Panc1 (cell line): Measurements from ENCODE around the gene BLNK. TPM values are rescaled to one million over a fixed set of nuclear protein-coding genes. Genes with fewer than 3 reads are reported as not detected.

Source experiments
- ATAC-seq: fragments of 200-7000 bp; cut with Tn5 transposase; 2 replicates; pipeline ENCODE4 v1.9.1; 2020; ENCODE audit warnings: mild to moderate bottlenecking, moderate library complexity
- BruUV-seq: library from RNA; stranded (reverse); fragments of 400-500 nt; replicated peaks from 2 replicates; lab custom pipeline; 2021; lab: Mats Ljungman, UMichigan
- CTCF ChIA-PET: fragments of 300-600 bp; sonication (Branson Sonifier 250); formaldehyde crosslinking; loops from one replicate; lab custom pipeline; 2022; ENCODE audit warnings: antibody characterized with exemption; lab: Charles Lee
- POLR2A ChIA-PET: fragments of 300-600 bp; sonication (Branson Sonifier 250); formaldehyde crosslinking; loops from one replicate; lab custom pipeline; 2022; ENCODE audit warnings: antibody characterized with exemption; lab: Charles Lee
- DNase-seq: peaks from one replicate; pipeline ENCODE4 v3.0.0-alpha.2; 2010; ENCODE audit warnings: low read depth, low spot score
- H3K27ac ChIP-seq: 2 replicates; pipeline ENCODE4 v1.5.1; 2011; ENCODE audit warnings: mild to moderate bottlenecking, low read length, inconsistent platforms
- H3K27me3 ChIP-seq: fragments of 200-500 bp; sonication (Bioruptor generic); 2 replicates; pipeline ENCODE4 v1.6.0; 2014; ENCODE audit warnings: low read length, inconsistent platforms; ENCODE audit not compliant: control insufficient read depth, insufficient read depth
- H3K36me3 ChIP-seq: fragments of 200-500 bp; sonication (Bioruptor generic); 2 replicates; pipeline ENCODE4 v1.5.1; 2014; ENCODE audit warnings: inconsistent platforms, mild to moderate bottlenecking, low read length, moderate library complexity; ENCODE audit not compliant: control insufficient read depth, insufficient read depth
- H3K4me1 ChIP-seq: 2 replicates; pipeline ENCODE4 v1.5.1; 2011; ENCODE audit warnings: inconsistent platforms, mild to moderate bottlenecking, low read length, moderate library complexity; ENCODE audit not compliant: control insufficient read depth, insufficient read depth
- H3K4me3 ChIP-seq, 2 experiments: 2 replicates each; pipeline ENCODE4 v1.5.1; 2011 to 2012; ENCODE audit warnings: low read depth in 2 of 2, low read length in 2 of 2, mild to moderate bottlenecking in 2 of 2, inconsistent platforms in 1 of 2, moderate library complexity in 1 of 2
- H3K9me3 ChIP-seq: fragments of 200-500 bp; sonication (Bioruptor generic); 2 replicates; pipeline ENCODE4 v1.5.1; 2014; ENCODE audit warnings: low read depth, mild to moderate bottlenecking, inconsistent platforms, low read length, moderate library complexity; ENCODE audit not compliant: control insufficient read depth, insufficient read depth
- CTCF ChIP-seq: fragments of 450-650 bp; IDR thresholded peaks from 2 replicates; pipeline ENCODE4 v1.5.1; 2017; ENCODE audit warnings: mild to moderate bottlenecking
- POLR2AphosphoS5 ChIP-seq: IDR thresholded peaks from 2 replicates; pipeline ENCODE4 v1.6.1; 2012; ENCODE audit warnings: mild to moderate bottlenecking, low read depth, low read length, moderate library complexity
- SIN3A ChIP-seq: IDR thresholded peaks from 2 replicates; pipeline ENCODE4 v1.6.1; 2012; ENCODE audit warnings: low read depth, mild to moderate bottlenecking, low read length, moderate library complexity, borderline replicate concordance; ENCODE audit not compliant: insufficient read depth
- TCF7L2 ChIP-seq: IDR thresholded peaks from 2 replicates; pipeline ENCODE4 v1.6.1; 2011; ENCODE audit warnings: mild to moderate bottlenecking, low read depth, low read length, inconsistent platforms
- in situ Hi-C: cut with HindIII; loops from 2 replicates; pipeline ENCODE4 v1.10.0; 2016; ENCODE audit warnings: low sequenced_read_pairs, low pct_unique_long_range_greater_than_20kb
- intact Hi-C: fragments of 100-400 bp; cut with micrococcal nuclease; formaldehyde crosslinking; loops from one replicate; pipeline ENCODE4 v1.10.0; 2022; ENCODE audit not compliant: unreplicated experiment
- total RNA-seq: library from RNA; stranded (reverse); gene quantifications from one replicate; pipeline ENCODE4 v1.2.1, GENCODE V29; 2021; ENCODE audit not compliant: unreplicated experiment
- TF ChIP-seq, protein P1 (sequence below), 2 experiments: IDR thresholded peaks; 2 replicates each; pipeline ENCODE4 v1.6.1; 2011 to 2012; ENCODE audit warnings: low read depth in 2 of 2, control low read depth in 1 of 2, low read length in 1 of 2, mild to moderate bottlenecking in 1 of 2, moderate library complexity in 1 of 2; ENCODE audit not compliant: insufficient read depth in 1 of 2

Gene BLNK
- total RNA-seq, 1 experiment from 2014 or later, result 0.10 TPM

DNA sequence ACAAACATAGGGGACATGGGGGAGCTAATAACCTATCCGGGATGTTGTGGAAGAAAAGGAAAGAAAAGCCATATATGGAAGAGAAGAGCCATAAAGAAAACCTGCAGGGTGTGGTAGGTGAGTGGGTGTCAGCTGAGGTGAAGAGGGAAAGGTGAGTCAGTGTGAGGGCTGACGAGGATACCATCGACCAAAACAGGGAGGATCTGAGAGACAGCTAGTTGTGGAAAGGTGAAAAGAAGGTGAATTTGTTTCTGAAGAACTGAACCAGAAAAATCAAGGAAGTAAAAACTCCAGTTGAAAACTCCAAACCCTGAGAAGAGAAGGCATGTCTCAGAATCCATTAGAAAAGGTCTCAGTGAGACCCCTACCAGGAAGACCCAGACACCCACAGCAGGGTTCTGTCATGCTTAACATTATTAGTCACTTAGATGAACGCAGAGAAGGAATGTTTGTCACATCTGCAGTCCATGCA, 4.1 kb downstream of the BLNK start:
- Histone ChIP-seq H3K27ac (no peak overlapping the region), H3K4me1 (no peaks in the 10 kb centered on the region), H3K4me3 (no peak overlapping the region), H3K27me3 (peaks cover 13% of the 10 kb centered on the region), H3K36me3 (no peaks in the 10 kb centered on the region), H3K9me3 (no peaks in the 10 kb centered on the region)
- intact Hi-C loops, result no loop called here
- ATAC-seq, result no peak
- BruUV-seq, result no TSS peak
- in situ Hi-C loops, result no loop called here
- CTCF ChIA-PET, result no interaction called here
- POLR2A ChIA-PET, result no interaction called here
- TF ChIP-seq TCF7L2, result no peak
- TF ChIP-seq SIN3A, result no peak
- no peak for TF ChIP-seq POLR2AphosphoS5
- TF ChIP-seq, protein P1, sequence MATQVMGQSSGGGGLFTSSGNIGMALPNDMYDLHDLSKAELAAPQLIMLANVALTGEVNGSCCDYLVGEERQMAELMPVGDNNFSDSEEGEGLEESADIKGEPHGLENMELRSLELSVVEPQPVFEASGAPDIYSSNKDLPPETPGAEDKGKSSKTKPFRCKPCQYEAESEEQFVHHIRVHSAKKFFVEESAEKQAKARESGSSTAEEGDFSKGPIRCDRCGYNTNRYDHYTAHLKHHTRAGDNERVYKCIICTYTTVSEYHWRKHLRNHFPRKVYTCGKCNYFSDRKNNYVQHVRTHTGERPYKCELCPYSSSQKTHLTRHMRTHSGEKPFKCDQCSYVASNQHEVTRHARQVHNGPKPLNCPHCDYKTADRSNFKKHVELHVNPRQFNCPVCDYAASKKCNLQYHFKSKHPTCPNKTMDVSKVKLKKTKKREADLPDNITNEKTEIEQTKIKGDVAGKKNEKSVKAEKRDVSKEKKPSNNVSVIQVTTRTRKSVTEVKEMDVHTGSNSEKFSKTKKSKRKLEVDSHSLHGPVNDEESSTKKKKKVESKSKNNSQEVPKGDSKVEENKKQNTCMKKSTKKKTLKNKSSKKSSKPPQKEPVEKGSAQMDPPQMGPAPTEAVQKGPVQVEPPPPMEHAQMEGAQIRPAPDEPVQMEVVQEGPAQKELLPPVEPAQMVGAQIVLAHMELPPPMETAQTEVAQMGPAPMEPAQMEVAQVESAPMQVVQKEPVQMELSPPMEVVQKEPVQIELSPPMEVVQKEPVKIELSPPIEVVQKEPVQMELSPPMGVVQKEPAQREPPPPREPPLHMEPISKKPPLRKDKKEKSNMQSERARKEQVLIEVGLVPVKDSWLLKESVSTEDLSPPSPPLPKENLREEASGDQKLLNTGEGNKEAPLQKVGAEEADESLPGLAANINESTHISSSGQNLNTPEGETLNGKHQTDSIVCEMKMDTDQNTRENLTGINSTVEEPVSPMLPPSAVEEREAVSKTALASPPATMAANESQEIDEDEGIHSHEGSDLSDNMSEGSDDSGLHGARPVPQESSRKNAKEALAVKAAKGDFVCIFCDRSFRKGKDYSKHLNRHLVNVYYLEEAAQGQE (IDR thresholded peaks at IDR 0.05; ENCODE audit: insufficient read depth in 1 of 2, low read depth in 2 of 2, low read length in 1 of 2), result no peak
- TF ChIP-seq CTCF, result no peak
- no peak for DNase-seq

GRCh38 chr10:96266118-96266770, 5.1 kb downstream of the BLNK start:
- H3K27me3 ChIP-seq, result peaks cover 14% of the 10 kb centered on the region; the same call in 1 of the 2 replicates
- intact Hi-C loops (no loop called here), in situ Hi-C loops (no loop called here)
- TF ChIP-seq CTCF (no peak), SIN3A (no peak), POLR2AphosphoS5 (no peak)
- no peak for ATAC-seq
- no peak for DNase-seq
- no peak overlapping the region for H3K4me3 ChIP-seq
- no peaks in the 10 kb centered on the region for H3K9me3 ChIP-seq
- H3K36me3 ChIP-seq, result no peaks in the 10 kb centered on the region
- ChIA-PET CTCF (no interaction called here), POLR2A (no interaction called here)
- no peaks in the 10 kb centered on the region for H3K4me1 ChIP-seq
- no TSS peak for BruUV-seq
- H3K27ac ChIP-seq, result no peak overlapping the region
